GM23338 (cell line): ENCODE results near the gene ABCA4. TPM values are rescaled to one million over a fixed set of nuclear protein-coding genes. Genes with fewer than 3 reads are reported as not detected.

ENCODE experiments used
- ATAC-seq: fragments of 200-7000 bp; cut with Tn5 transposase; 3 replicates; pipeline ENCODE4 v1.9.1; 2020
- DNase-seq: peaks from one replicate; pipeline ENCODE4 v3.0.0-alpha.2; 2015; ENCODE audit warnings: low spot score
- H2AFZ ChIP-seq: fragments of 200-600 bp; sonication (generic); 2 replicates; pipeline ENCODE4 v1.8.0; 2016; ENCODE audit warnings: antibody characterized with exemption, mild to moderate bottlenecking, moderate library complexity
- H3F3A ChIP-seq: fragments of 200-600 bp; sonication (generic); replicated peaks from 2 replicates; pipeline ENCODE4 v1.8.0; 2017; ENCODE audit warnings: antibody characterized with exemption, mixed run types, low read depth
- H3K27ac ChIP-seq: fragments of 200-600 bp; sonication (generic); 2 replicates; pipeline ENCODE4 v1.6.1; 2016; ENCODE audit warnings: low read depth
- H3K27me3 ChIP-seq: fragments of 200-600 bp; sonication (generic); 2 replicates; pipeline ENCODE4 v1.8.0; 2016; ENCODE audit warnings: mild to moderate bottlenecking, mixed run types, moderate library complexity; ENCODE audit not compliant: insufficient read depth
- H3K36me3 ChIP-seq: fragments of 200-600 bp; sonication (generic); 2 replicates; pipeline ENCODE4 v1.8.0; 2016; ENCODE audit warnings: mild to moderate bottlenecking; ENCODE audit not compliant: insufficient read depth
- H3K4me1 ChIP-seq: fragments of 200-600 bp; sonication (generic); 2 replicates; pipeline ENCODE4 v1.8.0; 2016; ENCODE audit warnings: mild to moderate bottlenecking, moderate library complexity; ENCODE audit not compliant: insufficient read depth
- H3K4me2 ChIP-seq: fragments of 200-600 bp; sonication (generic); 2 replicates; pipeline ENCODE4 v1.7.1; 2017; ENCODE audit warnings: mixed run types
- H3K4me3 ChIP-seq: fragments of 200-600 bp; sonication (generic); 2 replicates; pipeline ENCODE4 v1.6.1; 2016; ENCODE audit warnings: mixed run types
- H3K79me2 ChIP-seq: fragments of 200-600 bp; sonication (generic); replicated peaks from 2 replicates; pipeline ENCODE4 v1.8.0; 2017; ENCODE audit warnings: mild to moderate bottlenecking; ENCODE audit not compliant: insufficient read depth
- H3K9me2 ChIP-seq: fragments of 200-600 bp; sonication (generic); 2 replicates; pipeline ENCODE4 v1.8.0; 2017; ENCODE audit not compliant: insufficient read depth
- H4K20me1 ChIP-seq: fragments of 200-600 bp; sonication (generic); replicated peaks from 2 replicates; pipeline ENCODE4 v1.8.0; 2017; ENCODE audit warnings: mild to moderate bottlenecking; ENCODE audit not compliant: insufficient read depth
- H3K27ac Mint-ChIP-seq: 2 replicates; pipeline ENCODE4 v1.8.0; 2020; ENCODE audit warnings: inconsistent platforms, mild to moderate bottlenecking, moderate library complexity, mixed read lengths
- H3K27me3 Mint-ChIP-seq: 3 replicates; pipeline ENCODE4 v1.8.0; 2022; ENCODE audit warnings: low read depth, mild to moderate bottlenecking, moderate library complexity, mixed read lengths, inconsistent platforms; ENCODE audit not compliant: insufficient read depth, poor library complexity
- H3K36me3 Mint-ChIP-seq: 3 replicates; pipeline ENCODE4 v1.8.0; 2021; ENCODE audit warnings: low read depth, mild to moderate bottlenecking, inconsistent platforms, moderate library complexity, mixed read lengths
- H3K4me1 Mint-ChIP-seq: 3 replicates; pipeline ENCODE4 v1.8.0; 2020; ENCODE audit warnings: mild to moderate bottlenecking, inconsistent platforms, mixed read lengths
- H3K4me3 Mint-ChIP-seq: 3 replicates; pipeline ENCODE4 v1.8.0; 2021; ENCODE audit warnings: moderate library complexity, mild to moderate bottlenecking, inconsistent platforms, mixed read lengths
- H3K9me3 Mint-ChIP-seq: 3 replicates; pipeline ENCODE4 v1.8.0; 2020; ENCODE audit warnings: moderate library complexity, mild to moderate bottlenecking, inconsistent platforms, mixed read lengths
- CREB1 ChIP-seq: fragments of 250-450 bp; sonication (Bioruptor Pico); IDR thresholded peaks from 2 replicates; pipeline ENCODE4 v1.5.0; 2020; ENCODE audit warnings: low read depth, mild to moderate bottlenecking, moderate library complexity
- CTCF ChIP-seq, 2 experiments: fragments of 200-600 bp in 1 of 2; sonication (generic) in 1 of 2; conservative IDR thresholded peaks; 2 replicates each; pipeline versions ENCODE4 v1.5.1 to v1.6.1; 2016 to 2017; ENCODE audit warnings: antibody characterized with exemption in 2 of 2, low read depth in 2 of 2, mild to moderate bottlenecking in 2 of 2, moderate library complexity in 1 of 2
- ETS1 ChIP-seq: IDR thresholded peaks from 2 replicates; pipeline ENCODE4 v1.6.1; 2016; ENCODE audit warnings: antibody characterized with exemption
- EZH2 ChIP-seq: fragments of 200-600 bp; sonication (generic); IDR thresholded peaks from one replicate; pipeline ENCODE4 v1.8.0; 2017; ENCODE audit warnings: antibody characterized with exemption, mild to moderate bottlenecking, low read depth; ENCODE audit not compliant: unreplicated experiment
- JUNB ChIP-seq: IDR thresholded peaks from one replicate; pipeline ENCODE4 v1.6.1; 2016; ENCODE audit warnings: antibody characterized with exemption; ENCODE audit not compliant: unreplicated experiment
- NANOG ChIP-seq: IDR thresholded peaks from 2 replicates; pipeline ENCODE4 v1.6.1; 2016; ENCODE audit warnings: antibody characterized with exemption, borderline replicate concordance
- POLR2AphosphoS5 ChIP-seq: IDR thresholded peaks from 2 replicates; pipeline ENCODE4 v1.6.1; 2016; ENCODE audit warnings: antibody characterized with exemption, low read depth
- STAT1 ChIP-seq: IDR thresholded peaks from one replicate; pipeline ENCODE4 v1.6.1; 2016; ENCODE audit warnings: antibody characterized with exemption; ENCODE audit not compliant: unreplicated experiment
- ZNF331 ChIP-seq: fragments of 250-450 bp; sonication (Bioruptor Pico); IDR thresholded peaks from 2 replicates; pipeline ENCODE4 v1.5.0; 2020; ENCODE audit warnings: low read depth, mild to moderate bottlenecking, moderate library complexity
- ZNF462 ChIP-seq: fragments of 250-450 bp; sonication (Bioruptor Pico); IDR thresholded peaks from 2 replicates; pipeline ENCODE4 v1.5.0; 2020; ENCODE audit warnings: mild to moderate bottlenecking, moderate library complexity
- polyA plus RNA-seq: library from polyadenylated mRNA; unstranded; fragments of >200 nt; fragmentation: Nextera tagmentation; extraction: Ambion mirVana; gene quantifications from 2 replicates; pipeline ENCODE4 v1.2.1, GENCODE V29; 2016
- total RNA-seq: library from RNA; depleted of rRNA; stranded (reverse); fragments of >200 nt; shearing (Covaris generic); gene quantifications from 2 replicates; pipeline ENCODE4 v1.2.3, GENCODE V29; 2014

ABCA4 gene
- total and polyA plus RNA-seq, 2 experiments from 2014 or later = not detected

GRCh38 chr1:94013367-94013878 lies 107.5 kb downstream of the ABCA4 start:
- Histone ChIP-seq H3K27me3 (peaks cover 25% of the 10 kb centered on the region), H3K79me2 (no peaks in the 10 kb centered on the region), H3K4me1 (peaks cover 29% of the 10 kb centered on the region), H3K27ac (no peak overlapping the region), H3K4me3 (peak overlapping the region; percentile 39; the same call in 1 of the 2 replicates), H3K36me3 (no peaks in the 10 kb centered on the region), H3K4me2 (peak overlapping the region; percentile 62), H2AFZ (0 out of 2 replicates have a peak overlapping the region, but pooled peaks have one; percentile 38), H3F3A (no peaks in the 10 kb centered on the region), H3K9me2 (peaks cover 10% of the 10 kb centered on the region; the same call in 1 of the 2 replicates), H4K20me1 (no peaks in the 10 kb centered on the region)
- Mint-ChIP-seq H3K4me3 (peak overlapping the region; percentile 41), H3K27ac (no peak overlapping the region), H3K4me1 (peaks cover 30% of the 10 kb centered on the region), H3K9me3 (no peaks in the 10 kb centered on the region), H3K27me3 (peaks cover 32% of the 10 kb centered on the region), H3K36me3 (no peaks in the 10 kb centered on the region)
- DNase-seq = no peak
- TF ChIP-seq ZNF331 (CRISPR knock-in tag) = no peak
- TF ChIP-seq JUNB = no peak
- no peak for TF ChIP-seq CREB1 (CRISPR knock-in tag)
- ATAC-seq = peak; percentile 6; the same call in 2 of the 3 replicates

DNA sequence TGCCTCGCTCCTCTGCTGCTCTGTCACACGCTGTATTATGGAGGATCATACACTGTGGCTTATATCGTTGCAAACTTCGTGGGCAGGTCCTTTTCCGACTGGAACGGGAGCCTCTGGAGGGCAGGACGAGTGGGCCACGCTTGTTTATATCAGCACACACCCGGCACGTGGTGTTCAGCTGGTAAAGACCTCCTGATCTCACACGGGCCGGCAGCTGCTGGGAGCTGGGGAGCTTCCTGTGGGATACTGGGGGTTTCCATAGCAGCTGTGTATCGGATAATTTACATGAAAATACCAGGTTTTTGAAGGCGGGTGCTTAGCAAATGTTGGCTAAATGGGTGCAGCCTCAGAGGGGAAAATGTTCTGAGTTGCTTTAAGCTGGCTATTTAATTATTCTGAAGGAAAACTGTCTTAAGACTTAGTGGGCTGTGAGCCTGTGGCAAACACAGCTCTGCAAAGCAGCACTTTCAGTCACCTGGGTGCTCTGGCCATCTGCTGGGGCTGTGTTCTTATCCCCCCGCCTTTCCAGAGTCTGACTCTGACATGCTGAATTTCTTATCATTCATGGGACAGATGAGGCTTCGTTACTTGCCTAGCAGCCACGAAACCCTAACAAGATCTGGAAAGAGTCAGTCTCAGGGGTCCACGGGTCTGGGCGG lies 108.1 kb downstream of the ABCA4 start:
- Mint-ChIP-seq H3K4me1 (peaks cover 30% of the 10 kb centered on the region), H3K27ac (no peak overlapping the region; the same call in 1 of the 2 replicates), H3K9me3 (no peaks in the 10 kb centered on the region), H3K36me3 (no peaks in the 10 kb centered on the region), H3K27me3 (peaks cover 32% of the 10 kb centered on the region), H3K4me3 (peak overlapping the region; percentile 48)
- H3K4me3 ChIP-seq = peak overlapping the region; percentile 39; the same call in 1 of the 2 replicates
- no peaks in the 10 kb centered on the region for H3F3A ChIP-seq
- no peak overlapping the region for H3K27ac ChIP-seq
- DNase-seq = peak; percentile 86
- H3K27me3 ChIP-seq = peaks cover 25% of the 10 kb centered on the region
- no peaks in the 10 kb centered on the region for H3K36me3 ChIP-seq
- peak; percentile 75 for ATAC-seq
- H4K20me1 ChIP-seq = no peaks in the 10 kb centered on the region
- H3K4me1 ChIP-seq = peaks cover 29% of the 10 kb centered on the region
- H3K4me2 ChIP-seq = peak overlapping the region; percentile 62
- no peaks in the 10 kb centered on the region for H3K79me2 ChIP-seq
- 0 out of 2 replicates have a peak overlapping the region, but pooled peaks have one; percentile 38 for H2AFZ ChIP-seq
- peaks cover 10% of the 10 kb centered on the region; the same call in 1 of the 2 replicates for H3K9me2 ChIP-seq
- TF ChIP-seq EZH2 = no peak
- TF ChIP-seq POLR2AphosphoS5 = no peak
- TF ChIP-seq ZNF462 (CRISPR knock-in tag) = no peak
- no peak for TF ChIP-seq CTCF (conservative IDR thresholded peaks at IDR 0.05; ENCODE audit: low read depth in 2 of 2)
- TF ChIP-seq ETS1 = no peak
- no peak for TF ChIP-seq NANOG
- no peak for TF ChIP-seq STAT1
- TF ChIP-seq CREB1 (CRISPR knock-in tag) = no peak
